Renal cortex interstitium (tissue), 15 donors: Measurements from ENCODE around the gene NAA50. TPM values are rescaled to one million over a fixed set of nuclear protein-coding genes. Genes with fewer than 3 reads are reported as not detected.

Experiments
- DNase-seq, 11 donors: peaks; one replicate each; pipeline ENCODE4 v3.0.0-alpha.2; 2013; ENCODE audit warnings: low read depth in 9 of 11, low spot score in 4 of 11; ENCODE audit errors: extremely low read depth in 1 of 11
- long read RNA-seq, 16 experiments: transcript quantifications; one replicate each; lab custom pipeline, GENCODE V29; 2026
- polyA plus RNA-seq, 3 donors: library from polyadenylated mRNA; unstranded; fragments of 120-200 nt; gene quantifications; one replicate each; pipeline ENCODE4 v1.2.1, GENCODE V29; 2013; ENCODE audit not compliant: insufficient read length in 3 of 3

Gene NAA50
- 100 to 1,000 TPM; 132 to 150 (median 141) TPM for polyA plus RNA-seq
- long read RNA-seq, donor 1, full-length matches to known transcripts = 21 of 21 reads
- long read RNA-seq, donor 1, partial matches to known transcripts = 0 of 21 reads
- long read RNA-seq, donor 1, other reads (novel, unspliced or antisense) = 0 of 21 reads
- long read RNA-seq, donor 2, full-length matches to known transcripts = 24 of 24 reads
- long read RNA-seq, donor 2, partial matches to known transcripts = 0 of 24 reads
- long read RNA-seq, donor 2, other reads (novel, unspliced or antisense) = 0 of 24 reads
- long read RNA-seq, donor 3, full-length matches to known transcripts = 30 of 55 reads
- long read RNA-seq, donor 3, partial matches to known transcripts = 25 of 55 reads
- long read RNA-seq, donor 3, other reads (novel, unspliced or antisense) = 0 of 55 reads
- long read RNA-seq, donor 4, full-length matches to known transcripts = 22 of 37 reads
- long read RNA-seq, donor 4, partial matches to known transcripts = 15 of 37 reads
- long read RNA-seq, donor 4, other reads (novel, unspliced or antisense) = 0 of 37 reads
- long read RNA-seq, donor 5 = 0 reads
- long read RNA-seq, donor 6, full-length matches to known transcripts = 33 of 49 reads
- long read RNA-seq, donor 6, partial matches to known transcripts = 16 of 49 reads
- long read RNA-seq, donor 6, other reads (novel, unspliced or antisense) = 0 of 49 reads
- long read RNA-seq, donor 7, full-length matches to known transcripts = 22 of 35 reads
- long read RNA-seq, donor 7, partial matches to known transcripts = 13 of 35 reads
- long read RNA-seq, donor 7, other reads (novel, unspliced or antisense) = 0 of 35 reads
- long read RNA-seq, donor 8, full-length matches to known transcripts = 43 of 54 reads
- long read RNA-seq, donor 8, partial matches to known transcripts = 11 of 54 reads
- long read RNA-seq, donor 8, other reads (novel, unspliced or antisense) = 0 of 54 reads
- long read RNA-seq, donor 9, full-length matches to known transcripts = 20 of 43 reads
- long read RNA-seq, donor 9, partial matches to known transcripts = 23 of 43 reads
- long read RNA-seq, donor 9, other reads (novel, unspliced or antisense) = 0 of 43 reads
- long read RNA-seq, donor 10, full-length matches to known transcripts = 28 of 49 reads
- long read RNA-seq, donor 10, partial matches to known transcripts = 21 of 49 reads
- long read RNA-seq, donor 10, other reads (novel, unspliced or antisense) = 0 of 49 reads
- long read RNA-seq, donor 11, full-length matches to known transcripts = 18 of 47 reads
- long read RNA-seq, donor 11, partial matches to known transcripts = 29 of 47 reads
- long read RNA-seq, donor 11, other reads (novel, unspliced or antisense) = 0 of 47 reads
- long read RNA-seq, donor 12, full-length matches to known transcripts = 6 of 6 reads
- long read RNA-seq, donor 12, partial matches to known transcripts = 0 of 6 reads
- long read RNA-seq, donor 12, other reads (novel, unspliced or antisense) = 0 of 6 reads
- long read RNA-seq, donor 13, full-length matches to known transcripts = 34 of 50 reads
- long read RNA-seq, donor 13, partial matches to known transcripts = 16 of 50 reads
- long read RNA-seq, donor 13, other reads (novel, unspliced or antisense) = 0 of 50 reads
- long read RNA-seq, donor 14, full-length matches to known transcripts = 19 of 19 reads
- long read RNA-seq, donor 14, partial matches to known transcripts = 0 of 19 reads
- long read RNA-seq, donor 14, other reads (novel, unspliced or antisense) = 0 of 19 reads
- long read RNA-seq, donor 15, full-length matches to known transcripts = 8 of 21 reads
- long read RNA-seq, donor 15, partial matches to known transcripts = 13 of 21 reads
- long read RNA-seq, donor 15, other reads (novel, unspliced or antisense) = 0 of 21 reads
- long read RNA-seq, donor 16, full-length matches to known transcripts = 78 of 152 reads
- long read RNA-seq, donor 16, partial matches to known transcripts = 74 of 152 reads
- long read RNA-seq, donor 16, other reads (novel, unspliced or antisense) = 0 of 152 reads

DNA sequence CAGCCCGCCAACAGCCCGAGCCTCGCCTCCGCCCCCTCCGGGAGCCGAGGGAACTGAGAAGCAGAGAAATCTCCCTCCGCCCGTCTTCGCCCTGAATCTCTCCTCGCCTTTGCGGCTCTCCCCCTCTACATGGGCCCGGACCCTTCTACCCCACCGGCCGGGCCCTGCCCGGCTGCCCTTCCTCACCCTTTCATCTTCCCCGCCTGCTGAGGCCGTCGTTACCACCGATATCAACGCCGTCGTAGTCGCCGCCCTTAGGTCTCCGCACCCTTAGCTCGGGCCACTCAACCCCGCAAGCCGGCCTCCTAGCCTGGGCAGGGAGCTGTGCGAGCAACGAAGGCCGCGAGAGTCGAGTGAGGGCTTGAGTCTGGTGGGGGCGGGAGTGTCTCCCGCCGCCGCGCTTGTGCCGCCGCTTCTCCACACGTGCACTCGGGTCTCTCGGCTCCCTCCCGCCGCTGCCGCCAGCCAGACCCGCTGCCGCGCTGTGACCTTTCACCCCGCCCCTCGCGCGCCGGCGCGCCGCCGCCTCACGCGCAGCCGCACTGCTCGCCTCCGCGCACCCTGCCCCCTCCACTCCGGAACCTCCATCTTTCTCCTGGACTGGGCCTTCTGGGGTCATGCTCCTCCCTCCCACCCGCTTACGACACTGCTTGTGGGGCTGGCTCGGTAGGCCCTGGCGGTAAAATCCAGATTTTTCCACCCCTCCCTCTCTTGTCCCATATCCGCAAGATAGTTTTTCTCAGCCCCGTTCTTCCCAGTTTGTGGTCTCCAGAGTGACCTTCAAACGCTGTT is at the start of gene NAA50:
Gene NAA50, minus strand, starts transcription at position 494 of the 792 bp plus-strand sequence. Its CDS starts 300 bp downstream, at position 194.
- DNase-seq = peak; percentile 54 to 93 (median 91)

DNA sequence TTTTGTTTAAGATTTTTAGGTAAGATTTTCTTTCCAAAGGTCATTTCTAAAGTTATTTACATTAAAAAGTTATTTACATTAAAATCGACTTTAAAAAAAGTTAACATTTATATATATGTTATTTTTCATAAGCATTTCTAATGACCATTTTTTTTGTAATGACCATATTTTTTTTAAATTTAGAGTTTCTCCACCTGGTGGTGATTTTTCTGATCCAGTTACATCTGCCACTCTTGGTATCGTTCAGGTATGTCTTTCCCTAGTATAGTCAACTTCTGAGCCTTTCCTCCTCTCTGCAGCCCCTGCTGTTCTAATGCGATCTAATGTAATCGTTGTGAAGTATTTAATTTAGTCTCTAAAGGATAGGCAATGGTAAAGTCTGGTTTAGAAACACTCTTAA is 49.6 kb upstream of the NAA50 start:
- no peak for DNase-seq

DNA sequence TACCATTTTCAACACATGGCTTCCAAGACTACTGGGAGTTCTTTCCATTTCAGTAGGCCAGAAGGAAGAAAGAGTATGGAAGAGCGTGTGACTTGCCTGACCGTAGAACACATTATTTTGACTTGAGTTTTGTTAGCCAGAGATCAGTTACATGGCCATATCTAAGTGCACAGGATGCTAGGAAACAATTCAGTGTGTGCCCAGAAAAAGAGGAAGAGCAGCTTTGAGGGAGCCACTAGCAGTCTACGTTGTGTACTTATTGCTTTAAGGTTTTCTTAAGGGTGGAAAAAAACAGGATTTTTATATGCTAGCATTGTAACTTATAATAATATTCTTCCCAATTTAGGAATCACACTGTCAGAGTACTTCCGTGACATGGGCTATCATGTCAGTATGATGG is 48.5 kb upstream of the NAA50 start:
- no peak for DNase-seq

DNA sequence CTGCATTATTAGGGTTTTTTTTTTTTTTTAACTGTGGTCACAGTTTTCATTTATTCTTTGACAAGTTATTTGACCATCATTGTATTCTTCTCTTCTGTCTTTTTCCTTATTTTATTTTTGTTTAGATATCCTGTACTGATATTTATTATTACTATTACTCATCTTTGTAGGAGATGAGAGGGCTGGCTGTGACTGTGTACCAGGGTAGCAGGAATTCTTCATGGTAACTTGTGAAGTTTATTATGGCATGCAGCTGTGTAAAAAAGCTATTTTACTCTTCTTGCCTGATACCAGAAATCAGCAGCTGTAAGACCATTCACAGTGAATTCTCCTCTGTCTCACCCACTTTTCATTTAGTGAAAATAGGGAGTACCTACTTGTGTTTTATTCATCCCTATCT is 45.3 kb upstream of the NAA50 start:
- DNase-seq = no peak

GRCh38 chr3:113783980-113784379 is 37.9 kb upstream of the NAA50 start:
- DNase-seq = no peak

GRCh38 chr3:113783463-113783862 is 37.4 kb upstream of the NAA50 start:
- no peak for DNase-seq

GRCh38 chr3:113776564-113776963 is 30.5 kb upstream of the NAA50 start:
- no peak for DNase-seq

DNA sequence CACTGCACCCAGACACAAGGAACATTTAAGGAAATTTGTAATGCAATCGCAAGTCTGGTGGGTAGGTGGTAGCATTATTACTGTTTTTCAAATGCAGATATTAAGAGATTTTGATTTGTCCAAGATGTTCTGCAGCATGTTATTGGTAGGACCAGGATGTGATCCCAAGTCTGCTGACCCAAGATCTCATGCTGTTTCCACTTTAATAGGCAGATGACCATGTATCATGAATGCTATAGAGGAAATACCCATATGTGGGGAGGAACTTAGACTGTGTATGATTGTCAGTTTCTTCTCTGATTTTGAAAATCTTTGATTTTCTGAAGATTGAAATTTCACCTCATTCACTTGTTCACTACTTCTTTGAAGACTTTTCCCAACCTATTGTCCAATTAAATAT is 29.5 kb upstream of the NAA50 start:
- no peak for DNase-seq

DNA sequence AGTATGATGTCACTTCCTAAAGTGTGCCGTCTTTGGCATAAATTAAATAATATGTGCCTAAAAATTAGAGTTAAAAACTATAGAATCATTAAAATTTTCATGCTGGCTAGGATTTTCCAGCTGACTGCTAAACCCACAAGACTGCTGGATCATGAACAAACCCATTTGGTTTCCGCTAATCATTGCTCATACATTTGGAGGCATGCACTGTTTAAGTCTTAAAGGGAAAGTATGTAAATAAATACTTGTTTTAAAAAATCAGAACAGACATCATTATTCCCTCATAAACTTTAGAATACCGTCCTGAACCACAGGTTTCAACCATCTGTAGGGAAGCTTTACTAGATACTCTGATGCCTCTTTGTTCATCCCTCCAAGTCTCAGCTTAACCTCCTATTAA is 27.3 kb upstream of the NAA50 start:
- DNase-seq = no peak

DNA sequence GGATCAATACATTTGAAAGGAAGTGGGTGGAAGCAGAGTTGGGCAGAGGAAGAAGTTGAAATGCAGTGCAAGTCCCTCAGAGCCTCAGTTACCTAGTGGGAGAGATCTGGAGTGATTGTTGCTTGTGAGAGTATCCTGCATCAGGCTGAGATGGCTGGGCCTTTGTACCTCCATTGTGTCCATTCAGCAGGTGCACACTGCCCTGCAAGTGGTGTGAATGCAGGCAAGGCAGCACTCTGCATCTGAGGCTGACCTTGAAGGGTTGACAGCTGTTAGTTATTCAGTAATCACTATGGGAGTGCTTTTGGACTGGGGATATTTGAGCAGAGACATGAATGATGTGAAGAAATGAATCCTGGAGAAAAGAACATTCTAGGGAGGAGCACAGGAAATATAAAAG is 25.9 kb upstream of the NAA50 start:
- no peak for DNase-seq

- DNase-seq = no peak
Measured at GRCh38 chr3:113769551-113769950, 23.5 kb upstream of the NAA50 start.

DNA sequence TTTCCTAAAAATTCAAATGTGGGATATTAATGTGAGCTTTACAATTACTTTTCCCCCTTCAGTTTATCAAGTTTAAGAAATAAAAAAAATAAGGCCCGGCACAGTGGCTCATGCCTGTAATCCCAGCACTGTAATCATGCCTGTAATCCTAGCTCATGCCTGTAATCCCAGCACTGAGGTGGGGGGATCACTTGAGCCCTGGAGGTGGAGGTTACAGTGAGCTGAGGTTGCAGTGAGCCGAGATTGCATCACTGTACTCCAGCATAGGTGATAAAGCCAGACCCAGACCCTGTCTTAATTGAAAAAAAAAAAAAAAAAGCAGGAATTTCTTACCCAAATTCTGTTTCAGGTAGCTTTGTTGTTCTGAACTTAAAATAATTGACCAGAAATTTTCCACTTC is 18.6 kb upstream of the NAA50 start:
- DNase-seq = no peak

DNA sequence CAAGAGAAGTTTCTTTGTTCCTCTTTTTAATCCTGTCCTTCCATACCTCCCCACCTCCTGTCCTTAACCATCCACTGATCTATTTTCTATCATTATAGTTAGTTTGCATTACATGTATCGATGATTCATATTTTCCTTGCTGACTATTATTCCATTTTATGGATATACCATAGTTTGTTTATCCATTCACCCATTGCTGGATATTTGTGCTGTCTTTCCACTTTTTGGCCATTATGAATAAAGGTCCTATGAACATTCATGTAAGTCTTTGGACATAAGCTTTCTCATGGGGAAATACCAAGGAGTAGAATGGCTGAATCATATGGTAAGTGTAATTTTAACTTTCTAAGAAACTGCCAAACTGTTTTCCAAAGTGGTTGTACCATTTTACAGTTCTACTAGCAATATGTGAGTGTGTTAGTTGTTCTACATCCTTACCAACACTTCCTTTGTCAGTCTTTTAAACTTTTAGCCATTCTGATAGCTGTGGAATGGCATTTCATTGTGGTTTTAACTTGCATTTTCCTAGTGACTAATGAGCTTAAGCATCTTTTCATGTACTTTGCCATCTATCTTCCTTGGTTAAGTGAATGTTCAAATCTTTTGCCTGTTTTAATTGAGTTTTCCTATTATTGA is 12.5 kb upstream of the NAA50 start:
- no peak for DNase-seq

- no peak for DNase-seq
Measured at GRCh38 chr3:113754494-113755159, 8.6 kb upstream of the NAA50 start.

DNA sequence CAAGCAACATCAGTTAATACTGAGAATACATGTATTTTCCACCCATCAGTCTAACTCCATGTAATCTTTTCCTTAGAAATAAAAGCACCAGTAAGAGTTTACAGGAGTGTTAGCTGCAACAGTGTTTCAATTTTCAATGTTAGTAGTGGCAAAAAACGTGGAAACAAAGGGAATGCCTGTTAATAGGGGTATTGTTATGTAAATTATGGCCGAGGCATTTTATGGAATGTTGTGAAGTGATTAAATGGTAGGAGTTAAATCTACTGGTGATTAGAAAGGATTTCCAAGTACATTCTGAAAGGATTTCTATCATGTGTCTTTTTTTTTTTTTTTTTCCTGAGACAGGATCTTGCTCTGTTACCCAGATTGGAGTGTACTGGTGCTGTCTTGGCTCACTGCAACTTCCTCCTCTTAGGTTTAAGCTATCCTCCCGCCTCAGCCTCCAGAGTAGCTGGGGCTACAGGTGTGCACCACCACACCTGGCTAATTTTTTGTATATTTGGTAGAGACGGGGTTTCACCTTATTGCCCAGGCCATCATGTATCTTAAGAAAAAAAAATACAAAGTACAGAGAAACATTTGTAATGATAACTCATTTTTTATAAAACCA is 7.4 kb upstream of the NAA50 start:
- no peak for DNase-seq

- DNase-seq = no peak
Measured at GRCh38 chr3:113751141-113751540, 5.1 kb upstream of the NAA50 start.
